Measurements from ENCODE around the gene ZPBP2.

DNA sequence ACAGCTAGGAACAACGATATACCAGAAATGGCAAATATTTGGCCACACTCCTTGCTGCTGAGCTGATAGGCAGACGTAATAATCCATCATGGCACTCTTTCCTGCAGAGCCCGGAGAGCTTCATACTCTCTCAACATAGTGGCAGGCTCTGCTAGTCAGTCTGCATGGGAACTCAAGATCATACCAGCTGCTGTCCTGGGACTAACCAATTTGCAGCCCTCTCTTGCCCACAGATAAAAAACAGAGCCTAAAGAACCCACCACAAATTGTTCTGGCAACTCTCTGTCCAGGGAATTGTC is 36.9 kb downstream of the ZPBP2 start:
- TF ChIP-seq, protein P1, sequence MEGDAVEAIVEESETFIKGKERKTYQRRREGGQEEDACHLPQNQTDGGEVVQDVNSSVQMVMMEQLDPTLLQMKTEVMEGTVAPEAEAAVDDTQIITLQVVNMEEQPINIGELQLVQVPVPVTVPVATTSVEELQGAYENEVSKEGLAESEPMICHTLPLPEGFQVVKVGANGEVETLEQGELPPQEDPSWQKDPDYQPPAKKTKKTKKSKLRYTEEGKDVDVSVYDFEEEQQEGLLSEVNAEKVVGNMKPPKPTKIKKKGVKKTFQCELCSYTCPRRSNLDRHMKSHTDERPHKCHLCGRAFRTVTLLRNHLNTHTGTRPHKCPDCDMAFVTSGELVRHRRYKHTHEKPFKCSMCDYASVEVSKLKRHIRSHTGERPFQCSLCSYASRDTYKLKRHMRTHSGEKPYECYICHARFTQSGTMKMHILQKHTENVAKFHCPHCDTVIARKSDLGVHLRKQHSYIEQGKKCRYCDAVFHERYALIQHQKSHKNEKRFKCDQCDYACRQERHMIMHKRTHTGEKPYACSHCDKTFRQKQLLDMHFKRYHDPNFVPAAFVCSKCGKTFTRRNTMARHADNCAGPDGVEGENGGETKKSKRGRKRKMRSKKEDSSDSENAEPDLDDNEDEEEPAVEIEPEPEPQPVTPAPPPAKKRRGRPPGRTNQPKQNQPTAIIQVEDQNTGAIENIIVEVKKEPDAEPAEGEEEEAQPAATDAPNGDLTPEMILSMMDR (IDR thresholded peaks at IDR 0.05; ENCODE audit: insufficient read depth, low read depth, low read length), result no peak
- no peak for TF ChIP-seq EZH2 (IDR thresholded peaks at IDR 0.05; ENCODE audit: insufficient read depth, low read length)
